BE2C (cell line): ENCODE measurements around the gene GFOD1.

Experiments
- DNase-seq: peaks from one replicate; pipeline ENCODE4 v3.0.0-alpha.2; 2020
- H3K27me3 ChIP-seq: fragments of 250-450 bp; sonication (Bioruptor Pico); 2 replicates; pipeline ENCODE4 v1.5.1; 2020; ENCODE audit warnings: mild to moderate bottlenecking
- H3K36me3 ChIP-seq: fragments of 250-450 bp; sonication (Bioruptor Pico); 2 replicates; pipeline ENCODE4 v1.5.1; 2020; ENCODE audit warnings: mild to moderate bottlenecking
- H3K4me1 ChIP-seq: fragments of 250-450 bp; sonication (Bioruptor Pico); 2 replicates; pipeline ENCODE4 v1.5.1; 2020
- H3K4me3 ChIP-seq: 2 replicates; pipeline ENCODE4 v1.5.1; 2011; ENCODE audit warnings: low read depth, low read length
- H3K9me3 ChIP-seq: fragments of 250-450 bp; sonication (Bioruptor Pico); 2 replicates; pipeline ENCODE4 v1.5.1; 2020
- TF ChIP-seq, protein P1 (sequence below): IDR thresholded peaks from 2 replicates; pipeline ENCODE4 v1.5.1; 2012; ENCODE audit warnings: mild to moderate bottlenecking, low read depth, low read length

Gene GFOD1

DNA sequence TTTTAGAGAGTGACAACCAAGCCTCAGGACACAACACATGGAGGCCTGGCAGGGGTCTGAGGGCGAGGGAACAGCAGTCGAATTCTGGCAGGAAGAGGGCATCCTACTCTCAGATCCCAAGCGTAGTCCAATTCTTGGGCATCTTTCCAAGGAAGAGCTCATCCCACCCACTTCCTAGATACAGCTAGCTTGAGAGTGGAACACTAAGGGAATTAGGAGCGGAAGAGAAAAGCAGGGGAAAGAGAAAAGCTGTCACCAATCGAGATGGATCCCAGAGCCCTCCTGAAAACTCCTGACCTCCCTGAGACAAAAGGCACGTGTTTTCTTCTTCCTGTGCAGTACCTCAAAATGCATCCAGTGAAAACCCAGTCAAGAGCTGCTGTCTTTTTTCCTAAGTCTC is 67.1 kb downstream of the GFOD1 start:
- no peak for DNase-seq
- TF ChIP-seq, protein P1, sequence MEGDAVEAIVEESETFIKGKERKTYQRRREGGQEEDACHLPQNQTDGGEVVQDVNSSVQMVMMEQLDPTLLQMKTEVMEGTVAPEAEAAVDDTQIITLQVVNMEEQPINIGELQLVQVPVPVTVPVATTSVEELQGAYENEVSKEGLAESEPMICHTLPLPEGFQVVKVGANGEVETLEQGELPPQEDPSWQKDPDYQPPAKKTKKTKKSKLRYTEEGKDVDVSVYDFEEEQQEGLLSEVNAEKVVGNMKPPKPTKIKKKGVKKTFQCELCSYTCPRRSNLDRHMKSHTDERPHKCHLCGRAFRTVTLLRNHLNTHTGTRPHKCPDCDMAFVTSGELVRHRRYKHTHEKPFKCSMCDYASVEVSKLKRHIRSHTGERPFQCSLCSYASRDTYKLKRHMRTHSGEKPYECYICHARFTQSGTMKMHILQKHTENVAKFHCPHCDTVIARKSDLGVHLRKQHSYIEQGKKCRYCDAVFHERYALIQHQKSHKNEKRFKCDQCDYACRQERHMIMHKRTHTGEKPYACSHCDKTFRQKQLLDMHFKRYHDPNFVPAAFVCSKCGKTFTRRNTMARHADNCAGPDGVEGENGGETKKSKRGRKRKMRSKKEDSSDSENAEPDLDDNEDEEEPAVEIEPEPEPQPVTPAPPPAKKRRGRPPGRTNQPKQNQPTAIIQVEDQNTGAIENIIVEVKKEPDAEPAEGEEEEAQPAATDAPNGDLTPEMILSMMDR, result no peak
- no peak overlapping the region for H3K4me3 ChIP-seq

GRCh38 chr6:13419422-13420195 is 67.8 kb downstream of the GFOD1 start:
- TF ChIP-seq, protein P1, result no peak
- Histone ChIP-seq H3K4me3 (no peak overlapping the region), H3K4me1 (peaks cover 8% of the 10 kb centered on the region; the same call in 1 of the 2 replicates), H3K9me3 (no peaks in the 10 kb centered on the region), H3K36me3 (no peaks in the 10 kb centered on the region), H3K27me3 (no peaks in the 10 kb centered on the region)
- no peak for DNase-seq

More for the DNA sequence above, 67.1 kb downstream of the GFOD1 start:
- Histone ChIP-seq H3K9me3 (no peaks in the 10 kb centered on the region), H3K36me3 (no peaks in the 10 kb centered on the region), H3K27me3 (no peaks in the 10 kb centered on the region), H3K4me1 (peaks cover 8% of the 10 kb centered on the region; the same call in 1 of the 2 replicates)

DNA sequence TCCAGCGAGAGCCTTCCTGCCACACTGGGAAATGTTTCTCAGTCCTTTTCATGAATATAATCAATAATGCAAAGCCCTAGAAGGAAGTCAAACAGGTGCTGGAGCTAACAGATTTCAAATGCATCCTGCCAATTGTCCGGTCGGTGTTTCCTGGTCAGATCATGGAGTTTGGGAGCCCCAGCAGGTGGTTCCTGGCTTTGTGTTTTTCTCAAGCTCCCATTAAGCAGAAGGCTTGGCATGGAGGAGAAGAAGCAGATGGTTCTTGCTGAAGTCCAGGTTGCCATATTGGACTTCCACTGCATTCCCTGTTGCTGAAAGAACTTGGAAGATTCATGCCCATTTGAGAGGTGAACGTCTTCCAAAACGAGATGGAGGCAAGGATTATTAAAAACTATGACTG is 68.6 kb downstream of the GFOD1 start:
- H3K27me3 ChIP-seq, result no peaks in the 10 kb centered on the region
- H3K9me3 ChIP-seq, result no peaks in the 10 kb centered on the region
- no peak for DNase-seq
- peaks cover 8% of the 10 kb centered on the region; the same call in 1 of the 2 replicates for H3K4me1 ChIP-seq
- TF ChIP-seq, protein P1, result no peak
- H3K36me3 ChIP-seq, result no peaks in the 10 kb centered on the region
- no peak overlapping the region for H3K4me3 ChIP-seq

GRCh38 chr6:13417954-13418353 is 69.4 kb downstream of the GFOD1 start:
- H3K9me3 ChIP-seq, result no peaks in the 10 kb centered on the region
- no peaks in the 10 kb centered on the region for H3K27me3 ChIP-seq
- no peaks in the 10 kb centered on the region for H3K36me3 ChIP-seq
- TF ChIP-seq, protein P1, result no peak
- peaks cover 8% of the 10 kb centered on the region; the same call in 1 of the 2 replicates for H3K4me1 ChIP-seq
- no peak overlapping the region for H3K4me3 ChIP-seq
- no peak for DNase-seq

DNA sequence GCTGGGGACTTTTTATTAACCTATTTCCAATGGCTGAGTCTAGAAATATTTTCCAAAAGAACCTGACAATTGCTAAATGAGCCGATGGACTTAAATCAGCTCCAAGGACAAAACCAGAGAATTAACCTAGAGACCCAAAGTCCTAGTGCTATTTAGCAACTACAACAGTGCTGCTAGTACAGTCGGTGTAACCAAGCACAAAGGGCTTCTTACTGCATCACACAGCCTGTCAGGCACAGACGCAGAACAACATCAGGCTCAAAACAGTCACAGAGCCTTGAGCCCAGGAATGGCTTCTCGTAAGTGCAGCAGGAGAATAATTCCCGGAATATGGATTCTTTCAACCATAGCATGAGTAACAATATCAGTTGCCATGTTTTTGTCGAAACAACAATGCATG is 70.0 kb downstream of the GFOD1 start:
- DNase-seq, result no peak
- Histone ChIP-seq H3K27me3 (no peaks in the 10 kb centered on the region), H3K36me3 (no peaks in the 10 kb centered on the region), H3K9me3 (no peaks in the 10 kb centered on the region), H3K4me3 (no peak overlapping the region), H3K4me1 (peaks cover 8% of the 10 kb centered on the region; the same call in 1 of the 2 replicates)
- TF ChIP-seq, protein P1, result no peak

GRCh38 chr6:13415283-13415682 is 72.1 kb downstream of the GFOD1 start:
- no peak for DNase-seq
- Histone ChIP-seq H3K36me3 (no peaks in the 10 kb centered on the region), H3K4me1 (peaks cover under 1% of the 10 kb centered on the region; the same call in 1 of the 2 replicates), H3K27me3 (no peaks in the 10 kb centered on the region), H3K4me3 (no peak overlapping the region), H3K9me3 (no peaks in the 10 kb centered on the region)
- TF ChIP-seq, protein P1, result no peak
